ENCODE measurements around the gene COL1A2. TPM values are rescaled to one million over a fixed set of nuclear protein-coding genes. Genes with fewer than 3 reads are reported as not detected.

COL1A2 gene
- 2,828 and 5,152 TPM in 2 replicates for total RNA-seq

DNA sequence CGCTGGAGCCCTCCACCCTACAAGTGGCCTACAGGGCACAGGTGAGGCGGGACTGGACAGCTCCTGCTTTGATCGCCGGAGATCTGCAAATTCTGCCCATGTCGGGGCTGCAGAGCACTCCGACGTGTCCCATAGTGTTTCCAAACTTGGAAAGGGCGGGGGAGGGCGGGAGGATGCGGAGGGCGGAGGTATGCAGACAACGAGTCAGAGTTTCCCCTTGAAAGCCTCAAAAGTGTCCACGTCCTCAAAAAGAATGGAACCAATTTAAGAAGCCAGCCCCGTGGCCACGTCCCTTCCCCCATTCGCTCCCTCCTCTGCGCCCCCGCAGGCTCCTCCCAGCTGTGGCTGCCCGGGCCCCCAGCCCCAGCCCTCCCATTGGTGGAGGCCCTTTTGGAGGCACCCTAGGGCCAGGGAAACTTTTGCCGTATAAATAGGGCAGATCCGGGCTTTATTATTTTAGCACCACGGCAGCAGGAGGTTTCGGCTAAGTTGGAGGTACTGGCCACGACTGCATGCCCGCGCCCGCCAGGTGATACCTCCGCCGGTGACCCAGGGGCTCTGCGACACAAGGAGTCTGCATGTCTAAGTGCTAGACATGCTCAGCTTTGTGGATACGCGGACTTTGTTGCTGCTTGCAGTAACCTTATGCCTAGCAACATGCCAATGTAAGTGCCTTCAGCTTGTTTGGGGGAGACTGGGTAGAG is at the start of gene COL1A2:
Gene COL1A2 (plus strand): TSS at position 459 of the 704 bp plus-strand sequence. CDS start 137 bp downstream, at position 596.
- DNase-seq (ENCODE audit: low read depth) = peak; percentile 99
- H3K4me3 ChIP-seq (ENCODE audit: low read depth, low read length) = peak within 1 kb of the TSS; percentile 83
- no peak for TF ChIP-seq CTCF (IDR thresholded peaks at IDR 0.05; ENCODE audit: insufficient read depth, low read depth, low read length)

DNA sequence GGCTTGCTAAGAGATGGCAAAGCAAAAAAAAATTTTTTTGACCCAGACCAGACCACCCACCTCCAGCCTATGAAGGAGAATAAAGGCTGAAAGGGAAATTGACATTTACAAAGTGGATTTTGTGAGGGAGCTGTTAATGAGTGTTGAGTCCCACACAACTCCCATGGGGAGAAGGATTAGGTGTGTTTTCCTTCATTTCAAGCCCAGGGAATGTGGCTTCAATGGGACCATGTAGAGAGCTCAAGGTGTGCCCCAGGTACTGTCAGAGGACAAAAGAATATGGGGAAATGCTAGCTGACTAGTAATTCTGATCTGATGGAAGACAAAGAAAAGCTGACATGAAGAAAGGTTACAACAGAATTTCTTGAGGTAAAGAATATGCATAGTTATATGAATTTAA is 48.8 kb upstream of the COL1A2 start:
- H3K4me3 ChIP-seq (ENCODE audit: low read depth, low read length) = no peak overlapping the region
- no peak for TF ChIP-seq CTCF (IDR thresholded peaks at IDR 0.05; ENCODE audit: insufficient read depth, low read depth, low read length)
- no peak for DNase-seq (ENCODE audit: low read depth)

GRCh38 chr7:94348142-94348541 is 46.6 kb upstream of the COL1A2 start:
- TF ChIP-seq CTCF (IDR thresholded peaks at IDR 0.05; ENCODE audit: insufficient read depth, low read depth, low read length) = no peak
- no peak overlapping the region for H3K4me3 ChIP-seq (ENCODE audit: low read depth, low read length)
- DNase-seq (ENCODE audit: low read depth) = peak; percentile 93

- no peak overlapping the region for H3K4me3 ChIP-seq (ENCODE audit: low read depth, low read length)
- TF ChIP-seq CTCF (IDR thresholded peaks at IDR 0.05; ENCODE audit: insufficient read depth, low read depth, low read length) = no peak
- DNase-seq (ENCODE audit: low read depth) = no peak
These were observed 44.0 kb upstream of the COL1A2 start for GRCh38 chr7:94350734-94351133.

GRCh38 chr7:94351703-94352102 is 43.0 kb upstream of the COL1A2 start:
- no peak for TF ChIP-seq CTCF (IDR thresholded peaks at IDR 0.05; ENCODE audit: insufficient read depth, low read depth, low read length)
- DNase-seq (ENCODE audit: low read depth) = no peak
- H3K4me3 ChIP-seq (ENCODE audit: low read depth, low read length) = no peak overlapping the region

DNA sequence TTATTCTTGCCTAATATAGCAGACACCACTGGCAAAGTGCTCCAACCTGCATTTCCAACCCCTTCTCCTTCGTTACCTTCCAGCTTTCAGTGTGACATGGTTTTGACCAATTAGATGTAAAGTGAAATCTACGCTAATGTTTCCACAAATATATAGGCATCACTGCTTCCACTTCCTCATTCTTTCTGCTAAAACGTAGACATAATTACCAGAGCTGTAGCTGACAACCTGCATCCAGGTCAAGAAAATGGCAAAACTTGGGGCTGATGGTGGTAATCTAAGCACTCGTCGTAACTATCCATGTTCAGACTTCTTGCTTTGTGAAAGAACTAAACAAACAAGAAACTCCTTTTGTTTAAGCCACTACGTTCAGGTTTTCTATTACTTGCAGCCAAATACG is 41.8 kb upstream of the COL1A2 start:
- DNase-seq (ENCODE audit: low read depth) = no peak
- no peak overlapping the region for H3K4me3 ChIP-seq (ENCODE audit: low read depth, low read length)
- TF ChIP-seq CTCF (IDR thresholded peaks at IDR 0.05; ENCODE audit: insufficient read depth, low read depth, low read length) = no peak

- no peak for TF ChIP-seq CTCF (IDR thresholded peaks at IDR 0.05; ENCODE audit: insufficient read depth, low read depth, low read length)
- DNase-seq (ENCODE audit: low read depth) = no peak
- no peak overlapping the region for H3K4me3 ChIP-seq (ENCODE audit: low read depth, low read length)
These were observed 39.7 kb upstream of the COL1A2 start for GRCh38 chr7:94354953-94355352.

Data from fibroblast of villous mesenchyme (primary cell).